ENCODE results near the gene FAM181B. TPM values are rescaled to one million over a fixed set of nuclear protein-coding genes. Genes with fewer than 3 reads are reported as not detected.

FAM181B gene
- total RNA-seq, 2 experiments from 2014 or later = 0.08 to 0.11 TPM

DNA sequence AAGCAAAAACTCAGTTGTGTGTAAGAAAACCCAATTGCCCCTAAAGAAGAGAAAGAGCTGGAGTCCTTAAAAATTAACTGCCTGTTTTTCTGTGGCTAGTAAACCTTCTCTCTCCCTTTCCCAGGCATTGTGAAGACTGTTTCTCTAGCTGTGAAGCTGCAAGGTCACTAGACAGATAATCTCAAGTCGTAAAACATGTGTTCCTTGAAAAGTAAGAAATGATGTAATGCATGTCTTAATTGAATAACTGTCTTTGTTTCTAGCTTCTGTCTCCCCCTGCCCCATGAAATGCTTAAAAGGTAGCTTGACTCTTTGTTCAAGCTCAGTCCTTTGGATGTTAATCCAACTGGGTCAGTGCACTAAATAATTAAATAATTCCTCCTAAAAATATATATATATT is 29.5 kb upstream of the FAM181B start:
- Histone ChIP-seq H3K4me1 (ENCODE audit: insufficient read depth, low read length) (no peaks in the 10 kb centered on the region), H3K36me3 (ENCODE audit: insufficient read depth, low read length) (no peaks in the 10 kb centered on the region), H3K9me3 (ENCODE audit: control insufficient read depth in 1 of 2, insufficient read depth in 1 of 2, low read length in 2 of 2) (no peaks in the 10 kb centered on the region), H3K27me3 (ENCODE audit: control insufficient read depth in 1 of 2, insufficient read depth in 2 of 2, low read length in 2 of 2) (no peaks in the 10 kb centered on the region), H3K27ac (ENCODE audit: low read depth in 1 of 2, low read length in 2 of 2) (no peak overlapping the region), H3K4me3 (ENCODE audit: low read length) (no peak overlapping the region)
- no peaks in the 10 kb centered on the region for H3K9me3 Mint-ChIP-seq
- CTCF ChIA-PET = no interaction called here
- no peaks in the 10 kb centered on the region for H3K36me3 Mint-ChIP-seq (ENCODE audit: low read depth)
- intact Hi-C loops (cut with DNase I, micrococcal nuclease) = no loop called here
- DNase-seq = no peak
- TF ChIP-seq, protein P1, sequence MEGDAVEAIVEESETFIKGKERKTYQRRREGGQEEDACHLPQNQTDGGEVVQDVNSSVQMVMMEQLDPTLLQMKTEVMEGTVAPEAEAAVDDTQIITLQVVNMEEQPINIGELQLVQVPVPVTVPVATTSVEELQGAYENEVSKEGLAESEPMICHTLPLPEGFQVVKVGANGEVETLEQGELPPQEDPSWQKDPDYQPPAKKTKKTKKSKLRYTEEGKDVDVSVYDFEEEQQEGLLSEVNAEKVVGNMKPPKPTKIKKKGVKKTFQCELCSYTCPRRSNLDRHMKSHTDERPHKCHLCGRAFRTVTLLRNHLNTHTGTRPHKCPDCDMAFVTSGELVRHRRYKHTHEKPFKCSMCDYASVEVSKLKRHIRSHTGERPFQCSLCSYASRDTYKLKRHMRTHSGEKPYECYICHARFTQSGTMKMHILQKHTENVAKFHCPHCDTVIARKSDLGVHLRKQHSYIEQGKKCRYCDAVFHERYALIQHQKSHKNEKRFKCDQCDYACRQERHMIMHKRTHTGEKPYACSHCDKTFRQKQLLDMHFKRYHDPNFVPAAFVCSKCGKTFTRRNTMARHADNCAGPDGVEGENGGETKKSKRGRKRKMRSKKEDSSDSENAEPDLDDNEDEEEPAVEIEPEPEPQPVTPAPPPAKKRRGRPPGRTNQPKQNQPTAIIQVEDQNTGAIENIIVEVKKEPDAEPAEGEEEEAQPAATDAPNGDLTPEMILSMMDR (IDR thresholded peaks at IDR 0.05) = no peak
- peaks cover 9% of the 10 kb centered on the region for H3K27me3 Mint-ChIP-seq
- no peak overlapping the region for H3K27ac Mint-ChIP-seq
- ATAC-seq (ENCODE audit: poor library complexity) = no peak
- H3K4me1 Mint-ChIP-seq (ENCODE audit: low read depth) = peaks cover 8% of the 10 kb centered on the region
- H3K4me3 Mint-ChIP-seq = no peak overlapping the region
- POLR2A ChIA-PET = no interaction called here

DNA sequence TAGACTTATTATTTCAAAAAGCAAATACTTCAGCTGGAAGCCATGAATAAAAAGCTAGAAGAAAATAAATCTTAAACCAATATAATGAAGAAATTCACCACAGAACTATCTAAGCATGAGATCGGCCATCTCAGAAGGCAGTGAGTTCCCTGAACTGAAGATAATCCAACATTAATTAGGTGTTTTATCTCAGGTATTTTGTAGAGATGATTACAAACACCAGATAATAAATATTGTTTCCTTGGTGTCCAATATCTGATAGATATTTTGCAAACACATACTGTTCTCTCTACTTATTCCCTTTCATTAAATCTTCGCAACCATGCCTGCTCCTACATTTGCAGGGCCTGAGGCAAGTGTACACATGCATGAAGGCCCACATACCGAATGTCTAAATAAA is 26.0 kb upstream of the FAM181B start:
- ATAC-seq (ENCODE audit: poor library complexity) = no peak
- POLR2A ChIA-PET = no interaction called here
- Mint-ChIP-seq H3K4me1 (ENCODE audit: low read depth) (peaks cover 24% of the 10 kb centered on the region), H3K27me3 (peaks cover 5% of the 10 kb centered on the region), H3K36me3 (ENCODE audit: low read depth) (no peaks in the 10 kb centered on the region), H3K27ac (no peak overlapping the region), H3K4me3 (no peak overlapping the region), H3K9me3 (no peaks in the 10 kb centered on the region)
- Histone ChIP-seq H3K27me3 (ENCODE audit: control insufficient read depth in 1 of 2, insufficient read depth in 2 of 2, low read length in 2 of 2) (no peaks in the 10 kb centered on the region), H3K36me3 (ENCODE audit: insufficient read depth, low read length) (no peaks in the 10 kb centered on the region), H3K9me3 (ENCODE audit: control insufficient read depth in 1 of 2, insufficient read depth in 1 of 2, low read length in 2 of 2) (no peaks in the 10 kb centered on the region), H3K4me3 (ENCODE audit: low read length) (no peak overlapping the region), H3K4me1 (ENCODE audit: insufficient read depth, low read length) (peaks cover 13% of the 10 kb centered on the region), H3K27ac (ENCODE audit: low read depth in 1 of 2, low read length in 2 of 2) (no peak overlapping the region)
- no peak for DNase-seq
- CTCF ChIA-PET = no interaction called here
- intact Hi-C loops (cut with DNase I, micrococcal nuclease) = no loop called here
- TF ChIP-seq, protein P1 (IDR thresholded peaks at IDR 0.05) = no peak

DNA sequence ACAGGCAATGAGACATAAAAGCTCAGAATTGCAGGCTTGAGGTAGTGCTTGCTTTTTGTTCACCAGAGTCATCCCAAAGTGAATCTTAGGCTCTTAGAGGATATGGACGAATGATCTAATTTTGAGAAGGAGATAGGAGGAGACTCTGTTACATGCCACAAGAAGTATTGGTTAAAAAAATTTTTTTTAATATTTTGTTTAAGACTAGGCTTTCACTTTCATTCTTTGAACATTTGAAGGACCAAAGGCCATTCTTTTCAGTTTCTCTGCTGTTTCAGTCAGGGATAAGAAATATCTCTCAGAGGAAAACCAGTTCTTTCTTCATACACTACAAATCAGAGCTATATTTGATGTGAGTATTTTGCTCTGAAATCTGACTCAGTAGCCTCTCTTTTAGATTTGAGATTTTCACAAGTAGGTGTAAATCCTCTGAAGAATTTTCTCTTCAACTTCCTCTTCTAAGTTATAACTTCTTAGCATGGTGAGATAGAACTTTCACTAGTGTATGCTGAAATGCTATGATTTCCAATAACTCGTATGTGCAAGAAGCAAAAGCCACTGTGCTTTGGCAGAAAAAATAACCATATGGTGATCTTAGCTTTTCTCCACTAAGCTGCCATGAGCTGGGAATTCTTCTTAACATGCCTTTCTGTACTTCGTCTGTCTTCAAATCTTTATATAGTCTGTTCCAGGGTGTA is 24.1 kb upstream of the FAM181B start:
- Histone ChIP-seq H3K4me3 (ENCODE audit: low read length) (peak overlapping the region; percentile 24), H3K4me1 (ENCODE audit: insufficient read depth, low read length) (peaks cover 13% of the 10 kb centered on the region), H3K9me3 (ENCODE audit: control insufficient read depth in 1 of 2, insufficient read depth in 1 of 2, low read length in 2 of 2) (no peaks in the 10 kb centered on the region), H3K27ac (ENCODE audit: low read depth in 1 of 2, low read length in 2 of 2) (no peak overlapping the region), H3K27me3 (ENCODE audit: control insufficient read depth in 1 of 2, insufficient read depth in 2 of 2, low read length in 2 of 2) (no peaks in the 10 kb centered on the region), H3K36me3 (ENCODE audit: insufficient read depth, low read length) (no peaks in the 10 kb centered on the region)
- ATAC-seq (ENCODE audit: poor library complexity) (no peak), DNase-seq (no peak)
- ChIA-PET POLR2A (interaction anchor here (1.3 to 2.5 kb wide), 2 partner anchors 8 to 143 kb away, joined by 3 to 9 read pairs; partner anchors contain the start of genes DDIAS and PRCP), CTCF (no interaction called here)
- Mint-ChIP-seq H3K36me3 (ENCODE audit: low read depth) (no peaks in the 10 kb centered on the region), H3K9me3 (no peaks in the 10 kb centered on the region), H3K27ac (peak overlapping the region; percentile 73), H3K4me3 (peak overlapping the region; percentile 28), H3K27me3 (no peaks in the 10 kb centered on the region), H3K4me1 (ENCODE audit: low read depth) (peaks cover 24% of the 10 kb centered on the region)
- intact Hi-C loops (cut with DNase I, micrococcal nuclease) = no loop called here
- TF ChIP-seq, protein P1 (IDR thresholded peaks at IDR 0.05) = no peak
